Fibroblast of lung (primary cell): ENCODE results near the gene TIPIN. TPM values are rescaled to one million over a fixed set of nuclear protein-coding genes. Genes with fewer than 3 reads are reported as not detected.

Experiments used
- DNase-seq, 2 donors: peaks; one replicate each; pipeline versions ENCODE4 v3.0.0 to v3.0.0-alpha.2; 2010; ENCODE audit warnings: low read depth in 2 of 2
- H2AFZ ChIP-seq: 2 replicates; pipeline ENCODE4 v1.5.1; 2012; ENCODE audit warnings: low read length, control low read depth, inconsistent platforms
- H3K27ac ChIP-seq: 2 replicates; pipeline ENCODE4 v1.5.1; 2011; ENCODE audit warnings: low read length, control low read depth; ENCODE audit not compliant: insufficient read depth
- H3K27me3 ChIP-seq: 2 replicates; pipeline ENCODE4 v1.5.1; 2011; ENCODE audit warnings: mild to moderate bottlenecking, low read length; ENCODE audit not compliant: control insufficient read depth, insufficient read depth
- H3K36me3 ChIP-seq: 2 replicates; pipeline ENCODE4 v1.5.1; 2011; ENCODE audit warnings: low read length; ENCODE audit not compliant: control insufficient read depth, insufficient read depth
- H3K4me1 ChIP-seq: 2 replicates; pipeline ENCODE4 v1.5.1; 2011; ENCODE audit warnings: low read length; ENCODE audit not compliant: control insufficient read depth, insufficient read depth; ENCODE audit errors: extremely low read depth
- H3K4me2 ChIP-seq: 2 replicates; pipeline ENCODE4 v1.5.1; 2011; ENCODE audit warnings: low read length, control low read depth; ENCODE audit not compliant: insufficient read depth; ENCODE audit errors: extremely low read depth
- H3K4me3 ChIP-seq, 4 experiments: fragments of 200-600 bp in 1 of 4; sonication (generic) in 1 of 4; replicated peaks in 1 of 4; 2 replicates each; pipeline ENCODE4 v1.5.1; 2011 to 2016; ENCODE audit warnings: low read length in 4 of 4, low read depth in 3 of 4, mild to moderate bottlenecking in 3 of 4, control low read depth in 2 of 4, inconsistent platforms in 1 of 4, mixed read lengths in 1 of 4; ENCODE audit not compliant: insufficient read depth in 1 of 4; ENCODE audit errors: control extremely low read depth in 1 of 4
- H3K79me2 ChIP-seq: 2 replicates; pipeline ENCODE4 v1.5.1; 2012; ENCODE audit warnings: mild to moderate bottlenecking, low read length, inconsistent platforms; ENCODE audit not compliant: control insufficient read depth, insufficient read depth
- H3K9ac ChIP-seq: 2 replicates; pipeline ENCODE4 v1.5.1; 2011; ENCODE audit warnings: mild to moderate bottlenecking, low read length, control low read depth; ENCODE audit not compliant: insufficient read depth
- H3K9me3 ChIP-seq: 2 replicates; pipeline ENCODE4 v1.5.1; 2012; ENCODE audit warnings: low read depth, low read length; ENCODE audit not compliant: control insufficient read depth, insufficient read depth
- H4K20me1 ChIP-seq: 2 replicates; pipeline ENCODE4 v1.5.1; 2011; ENCODE audit warnings: low read length; ENCODE audit not compliant: control insufficient read depth, insufficient read depth; ENCODE audit errors: extremely low read depth
- EZH2 ChIP-seq: IDR thresholded peaks from 2 replicates; pipeline ENCODE4 v1.5.1; 2012; ENCODE audit warnings: low read length, control low read depth, mild to moderate bottlenecking; ENCODE audit errors: missing control alignments
- polyA plus RNA-seq, 2 donors: library from polyadenylated mRNA; depleted of rRNA in 1 of 2; stranded (reverse) in 1 of 2; unstranded in 1 of 2; fragments of >200 nt; gene quantifications; 2 replicates each; pipeline ENCODE4 v1.2.1, GENCODE V29; 2011 to 2012; ENCODE audit warnings: missing spikeins in 1 of 2
- total RNA-seq: library from RNA; depleted of rRNA; stranded (reverse); fragments of >200 nt; gene quantifications from 2 replicates; pipeline ENCODE4 v1.2.1, GENCODE V29; 2014
- TF ChIP-seq, protein P1 (sequence below), 2 donors: IDR thresholded peaks in 1 of 2; conservative IDR thresholded peaks in 1 of 2; 1 replicate in 1 of 2; 2 replicates in 1 of 2; pipeline ENCODE4 v1.5.1; 2011 to 2012; ENCODE audit warnings: low read length in 2 of 2, control low read depth in 1 of 2, inconsistent platforms in 1 of 2, low read depth in 1 of 2, mild to moderate bottlenecking in 1 of 2

The TIPIN gene
- total and polyA plus RNA-seq, 2 donors (not counting 1 experiment from before 2014, with no cell fraction given): 12.6 to 14.5 TPM

GRCh38 chr15:66294157-66294931, 62.1 kb downstream of the TIPIN start:
- no peaks in the 10 kb centered on the region for H4K20me1 ChIP-seq
- no peaks in the 10 kb centered on the region for H3K36me3 ChIP-seq
- H3K4me2 ChIP-seq: peak overlapping the region; percentile 97
- peaks cover 1% of the 10 kb centered on the region for H3K79me2 ChIP-seq
- H3K27ac ChIP-seq: peak overlapping the region; percentile 58
- H3K9me3 ChIP-seq: no peaks in the 10 kb centered on the region
- peak overlapping the region; percentile 63 for H2AFZ ChIP-seq
- peaks cover 2% of the 10 kb centered on the region for H3K4me1 ChIP-seq
- no peaks in the 10 kb centered on the region for H3K27me3 ChIP-seq
- TF ChIP-seq, protein P1, sequence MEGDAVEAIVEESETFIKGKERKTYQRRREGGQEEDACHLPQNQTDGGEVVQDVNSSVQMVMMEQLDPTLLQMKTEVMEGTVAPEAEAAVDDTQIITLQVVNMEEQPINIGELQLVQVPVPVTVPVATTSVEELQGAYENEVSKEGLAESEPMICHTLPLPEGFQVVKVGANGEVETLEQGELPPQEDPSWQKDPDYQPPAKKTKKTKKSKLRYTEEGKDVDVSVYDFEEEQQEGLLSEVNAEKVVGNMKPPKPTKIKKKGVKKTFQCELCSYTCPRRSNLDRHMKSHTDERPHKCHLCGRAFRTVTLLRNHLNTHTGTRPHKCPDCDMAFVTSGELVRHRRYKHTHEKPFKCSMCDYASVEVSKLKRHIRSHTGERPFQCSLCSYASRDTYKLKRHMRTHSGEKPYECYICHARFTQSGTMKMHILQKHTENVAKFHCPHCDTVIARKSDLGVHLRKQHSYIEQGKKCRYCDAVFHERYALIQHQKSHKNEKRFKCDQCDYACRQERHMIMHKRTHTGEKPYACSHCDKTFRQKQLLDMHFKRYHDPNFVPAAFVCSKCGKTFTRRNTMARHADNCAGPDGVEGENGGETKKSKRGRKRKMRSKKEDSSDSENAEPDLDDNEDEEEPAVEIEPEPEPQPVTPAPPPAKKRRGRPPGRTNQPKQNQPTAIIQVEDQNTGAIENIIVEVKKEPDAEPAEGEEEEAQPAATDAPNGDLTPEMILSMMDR (conservative IDR thresholded peaks at IDR 0.05 in 1 of 2, IDR thresholded peaks at IDR 0.05 in 1 of 2; ENCODE audit: low read depth in 1 of 2, low read length in 2 of 2): no peak
- TF ChIP-seq EZH2: no peak
- DNase-seq: peak; percentile 57 to 80
- H3K4me3 ChIP-seq: peak overlapping the region; percentile 54 to 70 (median 62)
- peak overlapping the region; percentile 61 for H3K9ac ChIP-seq

GRCh38 chr15:66293419-66294156, 62.9 kb downstream of the TIPIN start, which contains the start of gene DIS3L:
TSS of gene DIS3L (plus strand) at chr15:66293568. CDS start at chr15:66293597, 29 bp downstream.
- peak; percentile 45 to 54 for DNase-seq
- Histone ChIP-seq H3K4me2 (peak within 1 kb of the TSS; percentile 97), H2AFZ (peak within 1 kb of the TSS; percentile 80), H3K4me3 (peak within 1 kb of the TSS; percentile 61 to 74 (median 68)), H3K36me3 (no peaks in the 10 kb centered on the region), H3K27ac (peak within 1 kb of the TSS; percentile 58), H3K4me1 (peaks cover 7% of the 10 kb centered on the region), H4K20me1 (no peaks in the 10 kb centered on the region), H3K9me3 (no peaks in the 10 kb centered on the region), H3K79me2 (peaks cover 1% of the 10 kb centered on the region), H3K27me3 (no peaks in the 10 kb centered on the region), H3K9ac (peak within 1 kb of the TSS; percentile 61)
- TF ChIP-seq, protein P1 (conservative IDR thresholded peaks at IDR 0.05 in 1 of 2, IDR thresholded peaks at IDR 0.05 in 1 of 2; ENCODE audit: low read depth in 1 of 2, low read length in 2 of 2): no peak
- TF ChIP-seq EZH2: no peak
